ENCODE results near the gene PHLDA3.
A peak's percentile ranks its signal among the peaks of the same experiment; 100 is the strongest.
"Not testable (repeated sequence)": the region's sequence is repeated elsewhere in the genome, so short reads cannot be mapped to it uniquely, and the experiment has no call there.

Gene PHLDA3

GRCh38 chr1:201485184-201485774 is 16.3 kb upstream of the PHLDA3 start:
- no peak for DNase-seq

GRCh38 chr1:201483373-201483949 is 14.5 kb upstream of the PHLDA3 start:
- no peak for DNase-seq

DNA sequence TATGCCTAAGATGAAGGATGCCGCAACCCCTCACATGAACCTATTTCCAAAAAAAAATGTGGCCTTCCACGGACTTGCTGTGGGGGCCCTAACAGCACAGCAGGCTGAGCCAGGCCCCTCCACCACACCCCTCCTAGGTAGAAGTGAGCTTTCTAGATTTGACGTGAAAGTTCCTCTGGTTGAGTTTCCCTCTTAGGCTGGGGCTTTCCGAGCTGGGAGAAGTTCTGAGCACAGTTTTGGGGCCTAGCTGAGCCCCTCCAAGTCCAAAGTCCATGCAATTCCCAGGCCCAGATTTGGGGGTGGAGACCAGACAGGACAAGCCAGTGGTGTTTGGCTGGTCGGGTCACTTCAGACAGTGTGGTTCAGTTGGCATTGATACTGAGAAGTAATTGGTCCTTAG is 13.8 kb upstream of the PHLDA3 start:
- DNase-seq, result peak; percentile 36

DNA sequence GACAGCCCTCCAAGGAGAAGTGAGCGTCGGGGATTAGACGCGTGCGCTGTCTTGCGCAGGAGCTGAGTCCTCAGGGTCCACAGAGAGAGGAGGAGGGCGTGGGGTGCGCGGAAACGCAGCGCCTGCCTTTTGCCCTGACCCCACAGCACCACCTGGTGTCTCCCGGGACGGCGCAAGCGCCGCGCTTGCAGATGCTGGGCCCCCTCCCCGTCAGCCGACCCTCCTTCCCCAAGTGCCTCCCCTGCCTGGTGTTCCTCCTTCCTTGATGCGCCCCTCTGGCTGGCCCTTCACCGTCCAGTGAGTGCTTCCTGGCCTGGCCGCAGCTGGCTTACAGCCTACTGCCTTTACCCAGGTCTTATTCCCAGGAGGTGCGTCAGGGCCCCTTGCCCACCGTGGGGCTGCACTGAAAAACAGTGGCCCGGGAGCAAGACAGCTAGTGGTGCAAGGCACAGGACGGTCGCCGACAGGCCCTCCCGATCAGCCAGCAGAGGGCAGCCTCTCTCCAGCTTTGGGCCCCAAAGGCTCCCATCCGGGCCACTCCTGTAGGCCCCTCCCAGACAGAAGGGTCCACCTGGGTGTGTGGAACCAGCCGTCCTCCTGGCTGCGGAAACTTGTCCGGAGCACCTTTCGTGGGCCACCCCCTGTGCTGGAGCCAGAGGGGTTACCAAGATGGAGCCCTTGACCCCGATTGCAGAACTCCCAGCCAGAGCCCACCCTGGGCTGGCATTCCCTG is 12.9 kb upstream of the PHLDA3 start:
- peak; percentile 85 for DNase-seq

DNA sequence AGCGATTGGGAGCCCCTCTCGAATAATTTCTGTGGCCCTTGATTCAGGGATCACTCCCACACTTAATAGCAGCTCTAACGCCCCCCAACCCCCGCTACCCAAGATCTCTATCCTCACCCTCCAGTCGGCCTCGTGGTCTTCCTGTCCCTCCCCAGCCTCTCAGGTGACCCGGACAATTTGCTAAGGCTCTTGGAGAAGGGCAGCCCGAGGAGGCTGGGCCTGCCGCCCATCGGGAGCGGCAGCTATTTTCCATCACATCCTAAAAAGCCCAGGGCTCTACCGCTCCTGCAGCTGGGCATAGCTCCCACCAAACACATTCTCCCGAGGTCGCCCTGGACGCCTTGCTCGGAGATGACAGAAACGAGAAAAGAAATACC is 12.0 kb upstream of the PHLDA3 start:
- DNase-seq, result no peak

DNA sequence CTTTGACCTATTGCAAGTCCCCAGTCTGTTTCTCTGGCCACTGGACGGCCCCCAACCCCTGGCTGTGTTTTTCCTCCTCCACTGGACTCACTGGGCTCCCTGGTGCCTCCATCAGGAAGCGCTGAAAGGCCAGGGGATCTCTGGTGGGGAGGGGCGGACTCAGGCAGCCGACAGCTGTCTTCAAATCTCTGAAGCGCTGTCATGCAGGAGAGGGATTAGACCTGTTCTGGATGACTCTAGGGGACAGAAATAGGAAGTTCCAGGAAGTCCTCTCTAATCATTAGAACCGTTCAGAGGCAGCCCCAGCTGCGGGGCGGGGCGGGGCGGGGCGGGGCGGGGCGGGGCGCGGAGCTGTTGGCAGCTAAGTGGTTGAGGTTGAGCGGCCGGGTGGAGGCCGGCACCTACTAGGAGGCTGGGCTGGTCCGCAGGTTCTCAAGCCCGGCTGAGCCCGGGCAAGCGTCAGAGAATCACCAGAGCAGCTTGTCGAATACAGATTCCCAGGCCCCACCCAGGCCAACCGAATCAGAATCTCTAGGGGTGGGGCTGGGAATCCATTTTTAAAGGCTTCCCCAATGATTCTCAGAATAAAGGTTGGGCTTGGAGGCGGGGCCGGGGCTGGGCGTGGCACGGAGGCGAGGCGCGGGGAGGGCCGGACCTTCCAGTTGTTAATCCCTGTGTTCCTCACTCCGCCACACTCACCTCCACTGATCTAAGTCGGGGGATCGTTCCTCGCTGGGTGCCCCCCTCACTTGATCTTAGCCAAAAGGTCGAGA is 11.4 kb upstream of the PHLDA3 start:
- DNase-seq, result peak; percentile 63

GRCh38 chr1:201479201-201479730 is 10.3 kb upstream of the PHLDA3 start:
- DNase-seq, result no peak

DNA sequence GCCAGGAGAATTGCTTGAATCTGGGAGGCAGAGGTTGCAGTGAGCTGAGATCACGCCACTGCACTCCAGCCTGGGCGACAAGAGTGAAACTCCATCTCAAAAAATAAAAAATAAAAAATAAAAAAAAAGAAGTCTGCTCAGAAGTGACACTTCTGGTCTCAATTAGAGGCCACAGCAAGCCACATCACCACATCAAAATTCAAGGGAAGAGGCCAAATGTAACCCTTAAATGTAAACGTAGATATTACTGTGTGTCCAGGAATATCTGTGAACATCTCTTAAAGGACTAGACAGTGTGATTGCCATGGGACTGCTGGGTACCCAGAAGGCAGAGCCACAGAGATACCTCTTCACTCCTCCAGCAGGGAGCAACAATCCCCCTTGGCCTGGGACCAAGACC is 9.7 kb upstream of the PHLDA3 start:
- DNase-seq, result not testable (repeated sequence)

GRCh38 chr1:201476670-201477344 is 7.8 kb upstream of the PHLDA3 start:
- no peak for DNase-seq

- DNase-seq, result no peak
Observed at GRCh38 chr1:201475915-201476669, 7.1 kb upstream of the PHLDA3 start.

DNA sequence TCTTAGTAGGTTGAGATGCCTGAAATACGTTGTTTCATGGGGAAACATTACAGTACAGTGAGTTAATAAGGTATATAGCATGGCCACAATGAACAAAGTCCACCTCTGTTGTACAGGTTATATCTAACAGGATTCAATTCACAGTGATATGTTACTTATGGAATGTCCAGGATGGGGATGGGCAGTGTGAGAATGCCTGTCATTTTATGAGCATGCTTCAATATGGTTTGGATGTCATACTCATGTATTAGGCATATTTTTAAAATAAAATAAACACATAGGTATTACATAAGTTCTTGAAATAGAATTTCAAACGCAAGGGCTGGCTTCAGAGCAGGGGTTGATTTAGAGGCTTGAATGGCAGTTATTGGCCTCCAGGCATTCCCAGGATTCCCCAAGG is 6.1 kb upstream of the PHLDA3 start:
- no peak for DNase-seq

DNA sequence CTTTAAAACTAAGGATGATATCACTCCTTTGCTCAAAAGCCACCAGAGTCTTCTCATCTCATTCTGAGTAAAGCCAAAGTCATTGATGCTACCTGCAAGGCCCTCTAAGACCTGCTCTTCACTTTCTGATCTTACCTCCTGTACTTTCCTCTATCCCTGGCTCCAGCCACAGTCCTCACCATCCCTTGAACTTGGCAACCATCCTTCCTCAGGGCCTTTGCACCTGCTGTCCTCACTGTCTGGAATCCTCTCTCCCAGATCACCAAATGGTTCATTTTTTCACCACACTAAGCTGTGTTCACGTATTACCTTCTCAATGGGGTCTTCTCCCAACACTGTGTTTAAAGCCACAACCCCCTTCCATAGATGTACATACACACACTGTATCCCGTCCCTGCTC is 4.3 kb upstream of the PHLDA3 start:
- no peak for DNase-seq

- DNase-seq, result not testable (repeated sequence)
Observed at GRCh38 chr1:201472321-201472720, 3.3 kb upstream of the PHLDA3 start.

- no peak for DNase-seq
Observed at GRCh38 chr1:201471772-201472171, 2.8 kb upstream of the PHLDA3 start.

DNA sequence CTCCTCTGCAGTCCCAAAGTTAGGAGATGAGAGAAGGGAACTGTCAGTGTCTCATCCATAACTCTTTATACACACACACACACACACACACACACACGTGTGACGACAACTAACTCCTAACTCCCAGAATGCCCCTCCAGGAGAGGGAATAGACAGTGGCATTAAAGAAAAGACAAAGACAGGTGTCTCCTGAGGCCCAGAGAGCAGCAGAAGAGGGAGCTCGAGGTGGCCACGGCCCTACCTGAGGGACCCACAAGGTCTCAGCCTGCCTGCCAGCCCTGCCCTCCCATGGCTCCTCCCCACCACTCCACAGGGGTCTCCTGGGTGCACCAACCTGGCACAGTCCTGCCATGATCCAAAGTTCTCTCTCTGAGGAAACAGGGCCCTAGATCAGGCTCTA is 1.6 kb upstream of the PHLDA3 start:
- DNase-seq, result no peak

GRCh38 chr1:201469645-201470074 is 672 bp upstream of the PHLDA3 start:
- no peak for DNase-seq

GRCh38 chr1:201468501-201468843 is 516 bp downstream of the PHLDA3 start:
- peak; percentile 17 for DNase-seq

- DNase-seq, result no peak
Observed at GRCh38 chr1:201466492-201466891, 2.5 kb downstream of the PHLDA3 start.

- no peak for DNase-seq
Observed at GRCh38 chr1:201465698-201466290, 3.2 kb downstream of the PHLDA3 start.

- DNase-seq, result no peak
Observed at GRCh38 chr1:201463071-201463552, 5.9 kb downstream of the PHLDA3 start.

DNA sequence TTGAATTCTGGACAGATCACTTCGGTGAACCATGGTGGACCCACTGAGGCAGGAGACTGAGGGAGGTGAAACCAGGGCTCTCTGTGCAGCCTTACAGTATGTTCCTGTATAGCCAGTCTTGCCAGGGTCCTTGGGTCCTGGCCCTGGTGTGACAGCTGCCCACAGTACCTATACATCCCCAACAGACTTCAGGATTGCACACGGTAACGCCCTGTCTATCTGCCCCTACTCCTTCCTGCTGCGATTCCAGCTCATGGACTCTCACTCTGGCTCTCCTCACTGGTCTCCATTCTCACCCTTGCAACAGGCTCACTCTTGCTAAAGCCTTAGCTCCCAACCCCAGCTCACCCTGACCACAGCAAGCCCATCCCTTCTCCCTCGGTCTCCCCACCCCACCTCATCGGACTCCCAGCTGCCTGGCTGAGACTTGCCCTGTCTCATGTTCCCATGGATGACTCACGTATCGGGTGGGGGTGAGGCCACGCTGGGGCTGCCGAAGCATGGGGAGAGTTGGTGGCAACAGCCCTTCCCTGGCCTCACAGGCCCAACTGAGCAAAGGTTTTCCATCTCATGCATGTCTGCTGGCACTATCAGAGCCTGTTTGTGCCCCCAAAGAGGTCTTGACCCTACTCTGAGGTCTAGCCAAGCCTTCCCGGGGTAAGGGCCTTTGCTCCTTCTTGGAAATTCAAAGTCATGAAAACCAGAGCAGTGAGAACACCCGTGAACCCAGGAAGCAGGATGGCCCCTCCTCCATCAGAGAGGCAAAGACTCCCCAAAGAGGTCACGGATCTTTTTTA is 7.1 kb downstream of the PHLDA3 start:
- DNase-seq, result no peak
